Body of pancreas (tissue), 4 donors: ENCODE results near the gene FAM98C.

Source experiments
- CTCF ChIP-seq, 7 experiments: fragments of 450-650 bp in 4 of 7; fragments of 200-600 bp in 3 of 7; sonication (generic) in 3 of 7; IDR thresholded peaks; one replicate each; pipeline ENCODE4 v1.5.1; 2016 to 2019; ENCODE audit warnings: antibody characterized with exemption in 7 of 7
- POLR2A ChIP-seq, 3 donors: fragments of 450-650 bp; IDR thresholded peaks; one replicate each; pipeline ENCODE4 v1.6.1; 2016; ENCODE audit warnings: antibody characterized with exemption in 3 of 3, mild to moderate bottlenecking in 2 of 3

- no peak for TF ChIP-seq CTCF (IDR thresholded peaks at IDR 0.05)
- TF ChIP-seq POLR2A (IDR thresholded peaks at IDR 0.05): no peak
These were observed 25.8 kb upstream of the FAM98C start for GRCh38 chr19:38377052-38377451.
